ENCODE measurements around the gene SGK1.
"Not testable (repeated sequence)": the region's sequence is repeated elsewhere in the genome, so short reads cannot be mapped to it uniquely, and the experiment has no call there.

SGK1 gene

GRCh38 chr6:134216301-134217010 lies 101.5 kb downstream of the SGK1 start:
- no peak for DNase-seq

- DNase-seq: not testable (repeated sequence)
These were observed 104.5 kb downstream of the SGK1 start for GRCh38 chr6:134213410-134213809.

GRCh38 chr6:134211297-134211696 lies 106.6 kb downstream of the SGK1 start:
- no peak for DNase-seq

GRCh38 chr6:134207421-134207820 lies 110.5 kb downstream of the SGK1 start:
- DNase-seq: no peak

- DNase-seq: no peak
These were observed 112.5 kb downstream of the SGK1 start for GRCh38 chr6:134205366-134205765.

GRCh38 chr6:134204759-134205158 lies 113.2 kb downstream of the SGK1 start:
- not testable (repeated sequence) for DNase-seq

GRCh38 chr6:134204031-134204430 lies 113.9 kb downstream of the SGK1 start:
- no peak for DNase-seq

- DNase-seq: no peak
These were observed 116.2 kb downstream of the SGK1 start for GRCh38 chr6:134201716-134202115.

- no peak for DNase-seq
These were observed 117.9 kb downstream of the SGK1 start for GRCh38 chr6:134199848-134200606.

GRCh38 chr6:134198093-134198492 lies 119.8 kb downstream of the SGK1 start:
- DNase-seq: no peak

- DNase-seq: not testable (repeated sequence)
These were observed 120.2 kb downstream of the SGK1 start for GRCh38 chr6:134197685-134198084.

- DNase-seq: no peak
These were observed 121.2 kb downstream of the SGK1 start for GRCh38 chr6:134196568-134197193.

GRCh38 chr6:134195985-134196384 lies 121.9 kb downstream of the SGK1 start:
- DNase-seq: no peak

GRCh38 chr6:134195164-134195906 lies 122.6 kb downstream of the SGK1 start:
- no peak for DNase-seq

- no peak for DNase-seq
These were observed 124.1 kb downstream of the SGK1 start for GRCh38 chr6:134193536-134194498.

- not testable (repeated sequence) for DNase-seq
These were observed 125.3 kb downstream of the SGK1 start for GRCh38 chr6:134192609-134193008.

GRCh38 chr6:134190883-134191282 lies 127.0 kb downstream of the SGK1 start:
- no peak for DNase-seq

- DNase-seq: no peak
These were observed 130.2 kb downstream of the SGK1 start for GRCh38 chr6:134187751-134188150.

- DNase-seq: no peak
These were observed 130.8 kb downstream of the SGK1 start for GRCh38 chr6:134187154-134187553.

- no peak for DNase-seq
These were observed 131.6 kb downstream of the SGK1 start for GRCh38 chr6:134186355-134186754.

GRCh38 chr6:134185277-134185676 lies 132.6 kb downstream of the SGK1 start:
- no peak for DNase-seq

GRCh38 chr6:134183844-134184243 lies 134.1 kb downstream of the SGK1 start:
- no peak for DNase-seq

All from GOT3 (cell line).